AG08395 (cell line): ENCODE results near the gene BSDC1.

ENCODE experiments used
- DNase-seq: peaks from one replicate; pipeline ENCODE4 v3.0.0; 2012; ENCODE audit warnings: mixed read lengths, low spot score

Gene BSDC1

GRCh38 chr1:32336963-32337675 is 57.1 kb downstream of the BSDC1 start:
- DNase-seq = peak; percentile 25

GRCh38 chr1:32336591-32336932 is 57.7 kb downstream of the BSDC1 start:
- no peak for DNase-seq

- peak; percentile 71 for DNase-seq
These were observed 58.3 kb downstream of the BSDC1 start, which contains the start of gene MARCKSL1 for GRCh38 chr1:32335790-32336590. Gene MARCKSL1, minus strand, starts transcription at chr1:32336233. Its CDS starts 200 bp downstream, at chr1:32336033.

- DNase-seq = no peak
These were observed 58.8 kb downstream of the BSDC1 start for GRCh38 chr1:32335535-32335789.

GRCh38 chr1:32334864-32335534 is 59.2 kb downstream of the BSDC1 start:
- DNase-seq = peak; percentile 57

GRCh38 chr1:32334274-32334861 is 59.9 kb downstream of the BSDC1 start:
- DNase-seq = no peak

GRCh38 chr1:32333251-32333963 is 60.8 kb downstream of the BSDC1 start:
- no peak for DNase-seq

GRCh38 chr1:32332290-32333079 is 61.8 kb downstream of the BSDC1 start:
- DNase-seq = no peak

- DNase-seq = no peak
These were observed 62.7 kb downstream of the BSDC1 start for GRCh38 chr1:32331549-32331948.

- no peak for DNase-seq
These were observed 63.6 kb downstream of the BSDC1 start for GRCh38 chr1:32330558-32331151.

- no peak for DNase-seq
These were observed 64.2 kb downstream of the BSDC1 start for GRCh38 chr1:32329931-32330466.

- no peak for DNase-seq
These were observed 67.0 kb downstream of the BSDC1 start for GRCh38 chr1:32327204-32327603.

GRCh38 chr1:32321712-32322291 is 72.4 kb downstream of the BSDC1 start:
- no peak for DNase-seq

- no peak for DNase-seq
These were observed 75.9 kb downstream of the BSDC1 start for GRCh38 chr1:32318127-32318869.

GRCh38 chr1:32316903-32317277 is 77.4 kb downstream of the BSDC1 start:
- no peak for DNase-seq
